SU-DHL-6 (cell line): Measurements from ENCODE around the gene PXDN.
"Not testable (repeated sequence)": the region's sequence is repeated elsewhere in the genome, so short reads cannot be mapped to it uniquely, and the experiment has no call there.

Experiments used
- H2AFZ ChIP-seq: fragments of 200-600 bp; sonication (generic); 2 replicates; pipeline ENCODE4 v1.6.1; 2014; ENCODE audit warnings: low read depth, mild to moderate bottlenecking, moderate library complexity, mixed read lengths, antibody characterized with exemption, low read length; ENCODE audit not compliant: severe bottlenecking
- H3F3A ChIP-seq: fragments of 200-600 bp; shearing (Covaris generic); 2 replicates; pipeline ENCODE4 v1.6.0; 2016; ENCODE audit warnings: antibody characterized with exemption, mild to moderate bottlenecking; ENCODE audit not compliant: insufficient read depth
- H3K27ac ChIP-seq: fragments of 200-600 bp; sonication (generic); 2 replicates; pipeline ENCODE4 v1.5.1; 2016; ENCODE audit warnings: low read depth, mild to moderate bottlenecking, low read length, moderate library complexity, mixed read lengths
- H3K27me3 ChIP-seq: fragments of 200-600 bp; sonication (generic), shearing (Covaris generic); 2 replicates; pipeline ENCODE4 v1.6.0; 2014; ENCODE audit warnings: mild to moderate bottlenecking, low read length
- H3K36me3 ChIP-seq: fragments of 200-600 bp; sonication (generic); 2 replicates; pipeline ENCODE4 v1.6.1; 2014; ENCODE audit warnings: mild to moderate bottlenecking, low read length, mixed read lengths
- H3K4me2 ChIP-seq: fragments of 300-600, 200-600 bp; shearing (Covaris generic), sonication (generic); 2 replicates; pipeline ENCODE4 v1.6.0; 2014; ENCODE audit warnings: low read length, low read depth, mild to moderate bottlenecking; ENCODE audit not compliant: poor library complexity, severe bottlenecking
- H3K4me3 ChIP-seq: fragments of 200-600 bp; sonication (generic); 2 replicates; pipeline ENCODE4 v1.5.1; 2014; ENCODE audit warnings: antibody characterized with exemption, low read length, mild to moderate bottlenecking, mixed read lengths; ENCODE audit not compliant: insufficient read depth, poor library complexity, severe bottlenecking
- H3K79me2 ChIP-seq: fragments of 200-600 bp; sonication (generic); 2 replicates; pipeline ENCODE4 v1.6.1; 2014; ENCODE audit warnings: mild to moderate bottlenecking, low read length, moderate library complexity; ENCODE audit not compliant: insufficient read depth
- H3K9ac ChIP-seq: fragments of 200-600 bp; sonication (generic); 2 replicates; pipeline ENCODE4 v1.7.0; 2014; ENCODE audit warnings: mild to moderate bottlenecking, low read length
- H3K9me2 ChIP-seq: fragments of 200-600 bp; sonication (generic); replicated peaks from 2 replicates; pipeline ENCODE4 v1.6.1; 2014; ENCODE audit warnings: low read length; ENCODE audit not compliant: insufficient read depth
- H3K9me3 ChIP-seq: fragments of 200-600 bp; sonication (generic); 2 replicates; pipeline ENCODE4 v1.6.1; 2014; ENCODE audit warnings: low read length, mixed read lengths; ENCODE audit not compliant: insufficient read depth
- H4K20me1 ChIP-seq: fragments of 200-600 bp; sonication (generic); 2 replicates; pipeline ENCODE4 v1.6.1; 2014; ENCODE audit warnings: low read depth, mild to moderate bottlenecking, antibody characterized with exemption, low read length, moderate library complexity, mixed read lengths
- CTCF ChIP-seq: fragments of 200-600 bp; sonication (generic); IDR thresholded peaks from one replicate; pipeline ENCODE4 v1.5.1; 2017; ENCODE audit warnings: antibody characterized with exemption, mild to moderate bottlenecking, low read length, moderate library complexity; ENCODE audit not compliant: insufficient read depth, poor library complexity, severe bottlenecking
- EZH2phosphoT487 ChIP-seq: fragments of 200-600 bp; sonication (generic), shearing (Covaris generic); conservative IDR thresholded peaks from 2 replicates; pipeline ENCODE4 v1.6.1; 2018; ENCODE audit warnings: mild to moderate bottlenecking, antibody characterized with exemption, low read length, moderate library complexity, mixed read lengths

Gene PXDN

GRCh38 chr2:1717113-1717512 is 27.2 kb downstream of the PXDN start:
- TF ChIP-seq CTCF (no peak), EZH2phosphoT487 (no peak)

GRCh38 chr2:1716441-1716840 is 27.9 kb downstream of the PXDN start:
- H2AFZ ChIP-seq = no peak overlapping the region
- H3K27me3 ChIP-seq = no peaks in the 10 kb centered on the region
- H3K9me2 ChIP-seq = no peaks in the 10 kb centered on the region
- no peak overlapping the region for H3K4me2 ChIP-seq
- no peak overlapping the region for H3K4me3 ChIP-seq
- H3K36me3 ChIP-seq = no peaks in the 10 kb centered on the region
- H4K20me1 ChIP-seq = no peaks in the 10 kb centered on the region
- H3K9ac ChIP-seq = no peak overlapping the region
- no peak overlapping the region for H3K27ac ChIP-seq
- H3F3A ChIP-seq = no peaks in the 10 kb centered on the region
- no peaks in the 10 kb centered on the region for H3K9me3 ChIP-seq
- TF ChIP-seq EZH2phosphoT487 = no peak
- TF ChIP-seq CTCF = no peak
- no peaks in the 10 kb centered on the region for H3K79me2 ChIP-seq

More at GRCh38 chr2:1717113-1717512, 27.2 kb downstream of the PXDN start:
- H3K36me3 ChIP-seq = no peaks in the 10 kb centered on the region
- no peaks in the 10 kb centered on the region for H3K79me2 ChIP-seq
- H3K9ac ChIP-seq = no peak overlapping the region
- no peaks in the 10 kb centered on the region for H4K20me1 ChIP-seq
- H3K27ac ChIP-seq = no peak overlapping the region
- no peaks in the 10 kb centered on the region for H3F3A ChIP-seq
- no peaks in the 10 kb centered on the region for H3K9me2 ChIP-seq
- H2AFZ ChIP-seq = no peak overlapping the region
- H3K4me2 ChIP-seq = no peak overlapping the region
- no peaks in the 10 kb centered on the region for H3K9me3 ChIP-seq
- no peaks in the 10 kb centered on the region for H3K27me3 ChIP-seq
- H3K4me3 ChIP-seq = no peak overlapping the region

GRCh38 chr2:1716014-1716305 is 28.4 kb downstream of the PXDN start:
- not testable (repeated sequence) for H3K4me2 ChIP-seq, H3K9me2 ChIP-seq, H3K27me3 ChIP-seq, H3K79me2 ChIP-seq, H3F3A ChIP-seq, H2AFZ ChIP-seq, H3K4me3 ChIP-seq, H3K36me3 ChIP-seq, H3K9ac ChIP-seq, H3K9me3 ChIP-seq, H3K27ac ChIP-seq, H4K20me1 ChIP-seq

DNA sequence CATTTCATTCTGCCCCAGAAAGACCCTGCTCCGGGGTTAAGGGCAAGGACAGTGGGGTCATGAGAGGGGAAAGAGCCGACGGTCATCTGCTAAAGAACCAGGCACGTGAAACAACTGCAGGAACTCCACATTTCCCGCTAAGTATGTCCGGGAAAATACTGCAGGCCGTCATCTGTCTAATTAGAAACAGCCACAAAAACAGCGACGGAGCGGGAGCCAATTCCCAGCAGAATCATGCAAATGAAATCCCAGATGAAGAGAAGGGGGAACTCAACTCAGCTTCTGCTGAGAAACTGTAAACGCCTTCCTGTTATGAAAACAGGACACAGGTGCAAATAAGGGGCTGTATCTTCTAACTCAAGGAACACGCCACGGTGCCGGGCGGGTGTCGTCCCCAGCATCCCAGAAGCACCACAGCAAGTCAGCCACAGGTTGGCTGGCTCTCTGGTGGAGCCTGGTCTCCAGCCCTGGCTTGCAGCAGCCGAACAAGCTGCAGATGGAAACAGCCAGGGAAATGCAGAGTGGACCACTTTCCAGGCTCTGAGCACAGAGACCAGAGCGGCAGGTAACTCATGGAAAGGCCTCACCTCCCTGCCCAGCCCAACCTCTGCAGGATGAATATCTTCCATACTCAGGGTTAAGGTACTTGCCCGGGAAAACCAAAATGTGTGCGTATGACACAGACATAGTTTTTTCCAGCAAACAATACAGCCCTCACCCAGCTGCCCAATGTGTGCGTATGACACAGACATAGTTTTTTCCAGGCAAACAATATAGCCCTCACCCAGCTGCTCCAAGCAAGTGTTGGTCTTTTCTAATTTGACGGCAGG is 28.9 kb downstream of the PXDN start:
- Histone ChIP-seq H4K20me1 (no peaks in the 10 kb centered on the region), H3K9ac (no peak overlapping the region), H3K27ac (no peak overlapping the region), H3K79me2 (no peaks in the 10 kb centered on the region), H3K4me2 (no peak overlapping the region), H3K4me3 (no peak overlapping the region), H3K36me3 (no peaks in the 10 kb centered on the region), H3K27me3 (no peaks in the 10 kb centered on the region), H2AFZ (no peak overlapping the region), H3F3A (no peaks in the 10 kb centered on the region), H3K9me2 (no peaks in the 10 kb centered on the region), H3K9me3 (no peaks in the 10 kb centered on the region)
- no peak for TF ChIP-seq EZH2phosphoT487
- TF ChIP-seq CTCF = no peak
